OCI-LY3 (cell line): Measurements from ENCODE around the gene MRPL10.

Experiments
- EZH2phosphoT487 ChIP-seq: fragments of 200-600 bp; shearing (Covaris generic); IDR thresholded peaks from 2 replicates; pipeline ENCODE4 v1.6.1; 2018; ENCODE audit warnings: antibody characterized with exemption, mixed run types, low read depth
- TF ChIP-seq, protein P1 (sequence below): fragments of 200-600, 300-600 bp; sonication (generic); IDR thresholded peaks from 2 replicates; pipeline ENCODE4 v1.5.1; 2014; ENCODE audit warnings: antibody characterized with exemption, low read length, low read depth

DNA sequence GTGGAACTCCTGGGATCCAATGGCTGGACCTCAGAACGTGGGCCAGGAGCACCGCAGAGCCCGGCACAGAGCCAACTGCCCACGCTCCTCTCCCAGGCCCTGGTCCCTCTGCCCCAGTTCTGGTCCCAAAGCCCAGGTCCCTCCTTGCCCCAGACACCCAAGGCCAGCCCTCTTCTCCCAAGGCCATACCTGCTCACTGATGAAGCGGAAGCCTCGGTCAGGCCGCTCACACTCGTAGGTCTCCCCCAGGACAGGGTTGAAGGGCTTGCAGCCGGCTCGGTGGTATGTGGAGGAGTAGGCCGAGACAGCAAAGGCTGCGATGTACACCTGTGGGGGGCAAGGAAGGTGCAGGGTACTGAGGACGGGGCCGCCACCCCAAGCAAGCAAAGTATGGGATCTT, 18.3 kb downstream of the MRPL10 start:
- TF ChIP-seq, protein P1, sequence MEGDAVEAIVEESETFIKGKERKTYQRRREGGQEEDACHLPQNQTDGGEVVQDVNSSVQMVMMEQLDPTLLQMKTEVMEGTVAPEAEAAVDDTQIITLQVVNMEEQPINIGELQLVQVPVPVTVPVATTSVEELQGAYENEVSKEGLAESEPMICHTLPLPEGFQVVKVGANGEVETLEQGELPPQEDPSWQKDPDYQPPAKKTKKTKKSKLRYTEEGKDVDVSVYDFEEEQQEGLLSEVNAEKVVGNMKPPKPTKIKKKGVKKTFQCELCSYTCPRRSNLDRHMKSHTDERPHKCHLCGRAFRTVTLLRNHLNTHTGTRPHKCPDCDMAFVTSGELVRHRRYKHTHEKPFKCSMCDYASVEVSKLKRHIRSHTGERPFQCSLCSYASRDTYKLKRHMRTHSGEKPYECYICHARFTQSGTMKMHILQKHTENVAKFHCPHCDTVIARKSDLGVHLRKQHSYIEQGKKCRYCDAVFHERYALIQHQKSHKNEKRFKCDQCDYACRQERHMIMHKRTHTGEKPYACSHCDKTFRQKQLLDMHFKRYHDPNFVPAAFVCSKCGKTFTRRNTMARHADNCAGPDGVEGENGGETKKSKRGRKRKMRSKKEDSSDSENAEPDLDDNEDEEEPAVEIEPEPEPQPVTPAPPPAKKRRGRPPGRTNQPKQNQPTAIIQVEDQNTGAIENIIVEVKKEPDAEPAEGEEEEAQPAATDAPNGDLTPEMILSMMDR = no peak
- no peak for TF ChIP-seq EZH2phosphoT487
